Ascending aorta (tissue), 2 donors: ENCODE measurements around the gene CATSPER3. TPM values are rescaled to one million over a fixed set of nuclear protein-coding genes. Genes with fewer than 3 reads are reported as not detected.
"Not testable (repeated sequence)": the region's sequence is repeated elsewhere in the genome, so short reads cannot be mapped to it uniquely, and the experiment has no call there.

Experiments
- DNase-seq, 2 donors: peaks; one replicate each; pipeline ENCODE4 v3.0.0-alpha.2; 2019; ENCODE audit warnings: low spot score in 2 of 2
- H3K27ac ChIP-seq, 2 donors: fragments of 200-600 bp; sonication (generic); one replicate each; pipeline ENCODE4 v1.5.1; 2016 to 2017; ENCODE audit warnings: mild to moderate bottlenecking in 1 of 2
- H3K27me3 ChIP-seq: fragments of 200-600 bp; sonication (generic); one replicate; pipeline ENCODE4 v1.5.1; 2017
- H3K36me3 ChIP-seq, 2 donors: fragments of 200-600 bp; sonication (generic); one replicate each; pipeline ENCODE4 v1.5.1; 2016
- H3K4me1 ChIP-seq, 2 donors: fragments of 200-600 bp; sonication (generic); one replicate each; pipeline ENCODE4 v1.5.1; 2016 to 2017; ENCODE audit warnings: mild to moderate bottlenecking in 1 of 2
- H3K4me3 ChIP-seq, 2 donors: fragments of 200-600 bp; sonication (generic); one replicate each; pipeline ENCODE4 v1.5.1; 2016 to 2017; ENCODE audit warnings: mild to moderate bottlenecking in 1 of 2
- H3K9me3 ChIP-seq, 2 donors: fragments of 200-600 bp; sonication (generic); one replicate each; pipeline ENCODE4 v1.5.1; 2016
- CTCF ChIP-seq, 3 experiments: fragments of 200-600 bp in 2 of 3; fragments of 450-650 bp in 1 of 3; sonication (generic) in 2 of 3; IDR thresholded peaks; one replicate each; pipeline ENCODE4 v1.5.1; 2016 to 2019; ENCODE audit warnings: antibody characterized with exemption in 3 of 3, mild to moderate bottlenecking in 1 of 3, moderate library complexity in 1 of 3
- intact Hi-C: fragments of 100-400 bp; cut with DNase I; formaldehyde crosslinking; loops from one replicate; pipeline ENCODE4 v1.15.1; 2023
- total RNA-seq: library from RNA; depleted of rRNA; stranded (reverse); fragments of >200 nt; gene quantifications from one replicate; pipeline ENCODE4 v1.1.0, GENCODE V29; 2016

The CATSPER3 gene
- total RNA-seq, 1 donor from 2014 or later: not detected

DNA sequence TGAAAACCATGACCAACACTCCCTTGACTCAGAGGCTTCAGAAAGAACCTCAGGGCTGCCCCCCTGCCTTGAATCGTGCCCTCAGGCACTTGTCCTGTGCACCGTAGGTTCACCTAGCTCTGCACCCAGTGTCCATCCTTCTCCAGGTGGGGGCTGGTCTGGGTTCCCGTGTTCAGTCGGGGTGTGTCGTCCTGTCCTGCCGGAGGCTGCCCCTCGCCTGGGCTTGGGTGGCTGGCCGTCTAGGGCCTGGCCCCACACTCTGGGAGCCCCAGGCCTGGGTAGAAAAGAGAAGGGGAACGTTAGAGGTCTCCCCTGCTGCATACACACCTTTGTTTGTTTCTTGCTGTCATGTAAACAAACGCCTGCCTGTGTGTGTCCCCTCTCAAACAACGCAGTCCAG, 29.3 kb downstream of the CATSPER3 start:
- no peak for DNase-seq
- Histone ChIP-seq H3K27me3 (no peaks in the 10 kb centered on the region), H3K27ac (no peak overlapping the region), H3K9me3 (no peaks in the 10 kb centered on the region), H3K4me3 (no peak overlapping the region), H3K36me3 (no peaks in the 10 kb centered on the region), H3K4me1 (no peaks in the 10 kb centered on the region)
- TF ChIP-seq CTCF (IDR thresholded peaks at IDR 0.05): no peak
- intact Hi-C loops: no loop called here

- H3K36me3 ChIP-seq, H3K4me3 ChIP-seq, intact Hi-C loops, H3K4me1 ChIP-seq, H3K27ac ChIP-seq, H3K9me3 ChIP-seq, H3K27me3 ChIP-seq, DNase-seq: not testable (repeated sequence)
These were observed 30.4 kb downstream of the CATSPER3 start for GRCh38 chr5:134998068-134998467.

DNA sequence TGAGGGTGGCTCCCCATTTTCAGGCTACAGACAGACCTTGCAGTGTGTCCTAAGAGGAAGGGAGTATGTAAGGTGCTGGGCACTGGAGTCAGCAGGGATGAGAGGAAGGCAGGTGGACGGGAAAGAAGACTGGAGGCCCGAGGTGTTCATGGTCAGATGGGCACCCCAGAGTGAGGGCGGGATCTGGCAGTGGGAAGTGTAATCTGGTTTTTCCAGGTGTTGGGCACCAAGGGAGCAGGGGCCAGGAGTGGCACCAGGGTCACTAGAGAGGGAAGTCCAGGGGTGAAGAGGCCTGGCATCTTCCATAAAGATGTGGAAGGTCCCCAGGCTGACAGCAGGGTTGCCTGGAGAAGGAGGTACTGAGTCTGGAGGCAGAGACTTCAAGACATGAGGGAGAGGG, 36.7 kb downstream of the CATSPER3 start:
- Histone ChIP-seq H3K4me1 (no peaks in the 10 kb centered on the region), H3K9me3 (no peaks in the 10 kb centered on the region), H3K27ac (no peak overlapping the region), H3K4me3 (no peak overlapping the region), H3K36me3 (no peaks in the 10 kb centered on the region), H3K27me3 (no peaks in the 10 kb centered on the region)
- no peak for DNase-seq
- no peak for TF ChIP-seq CTCF (IDR thresholded peaks at IDR 0.05)
- intact Hi-C loops: no loop called here

GRCh38 chr5:135005076-135005475, 37.4 kb downstream of the CATSPER3 start:
- Histone ChIP-seq H3K4me1 (no peaks in the 10 kb centered on the region), H3K27me3 (no peaks in the 10 kb centered on the region), H3K9me3 (no peaks in the 10 kb centered on the region), H3K27ac (no peak overlapping the region), H3K4me3 (no peak overlapping the region), H3K36me3 (no peaks in the 10 kb centered on the region)
- TF ChIP-seq CTCF (IDR thresholded peaks at IDR 0.05): no peak
- peak in 1 of 2 donors; percentile 42 for DNase-seq
- intact Hi-C loops: no loop called here

- peak in 1 of 2 donors; percentile 40 for DNase-seq
- Histone ChIP-seq H3K4me3 (no peak overlapping the region), H3K27ac (no peak overlapping the region), H3K36me3 (no peaks in the 10 kb centered on the region), H3K27me3 (no peaks in the 10 kb centered on the region), H3K9me3 (no peaks in the 10 kb centered on the region), H3K4me1 (no peaks in the 10 kb centered on the region)
- intact Hi-C loops: no loop called here
- TF ChIP-seq CTCF (IDR thresholded peaks at IDR 0.05): no peak
These were observed 39.6 kb downstream of the CATSPER3 start for GRCh38 chr5:135007305-135007704.

DNA sequence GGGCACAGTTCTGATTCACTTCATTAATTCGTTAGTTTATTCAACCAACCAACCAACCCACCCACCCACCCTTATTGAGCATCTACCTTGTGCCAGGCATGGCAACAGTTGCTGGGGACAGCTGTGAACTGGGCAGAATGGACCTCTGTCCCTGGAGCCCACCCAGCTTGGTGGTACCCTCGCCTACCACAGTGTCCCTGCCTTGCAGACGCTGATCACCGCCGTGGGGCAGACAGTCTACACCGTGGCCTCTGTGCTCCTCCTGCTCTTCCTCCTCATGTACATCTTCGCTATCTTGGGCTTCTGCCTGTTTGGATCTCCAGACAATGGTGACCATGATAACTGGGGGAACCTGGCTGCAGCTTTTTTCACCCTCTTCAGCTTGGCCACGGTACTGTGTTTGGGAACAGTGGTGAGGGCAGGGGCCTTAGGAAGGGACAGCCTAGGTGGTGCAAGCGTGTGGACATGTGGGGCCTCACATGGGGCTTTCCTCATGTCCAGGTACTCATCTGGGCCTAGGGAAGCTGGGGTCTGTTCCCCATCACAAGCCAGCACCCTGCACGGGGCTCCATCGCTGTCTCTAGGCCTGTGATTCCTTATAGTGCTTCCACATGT, 40.1 kb downstream of the CATSPER3 start:
- H3K4me1 ChIP-seq: no peaks in the 10 kb centered on the region
- no peak for TF ChIP-seq CTCF (IDR thresholded peaks at IDR 0.05)
- H3K27ac ChIP-seq: no peak overlapping the region
- no peaks in the 10 kb centered on the region for H3K36me3 ChIP-seq
- DNase-seq: peak in 1 of 2 donors; percentile 58
- no peak overlapping the region for H3K4me3 ChIP-seq
- no peaks in the 10 kb centered on the region for H3K27me3 ChIP-seq
- no peaks in the 10 kb centered on the region for H3K9me3 ChIP-seq
- intact Hi-C loops: no loop called here
